B cell (primary cell): ENCODE measurements around the gene PPP1R11. TPM values are rescaled to one million over a fixed set of nuclear protein-coding genes. Genes with fewer than 3 reads are reported as not detected.
A peak's percentile ranks its signal among the peaks of the same experiment; 100 is the strongest.

ENCODE experiments used
- ATAC-seq: fragments of 200-7000 bp; cut with Tn5 transposase; one replicate; pipeline ENCODE4 v1.10.0; 2021; ENCODE audit warnings: low read depth, mild to moderate bottlenecking, moderate number of reproducible peaks, moderate library complexity
- CTCF ChIA-PET: fragments of 350-600 bp; sonication (Branson Sonifier 250); formaldehyde crosslinking; loops from one replicate; lab custom pipeline; 2021; ENCODE audit warnings: antibody characterized with exemption, inconsistent platforms; lab: Charles Lee
- POLR2A ChIA-PET: fragments of 350-600 bp; sonication (Branson Sonifier 250); formaldehyde crosslinking; loops from one replicate; lab custom pipeline; 2021; ENCODE audit warnings: antibody characterized with exemption; lab: Charles Lee
- DNase-seq: peaks from one replicate; pipeline ENCODE4 v3.0.0; 2013
- H2AFZ ChIP-seq: 2 replicates; pipeline ENCODE4 v1.6.1; 2012; ENCODE audit warnings: mild to moderate bottlenecking, low read depth, low read length; ENCODE audit not compliant: insufficient read depth, poor library complexity, severe bottlenecking
- H3K27ac ChIP-seq, 2 donors: 1 replicate in 1 of 2; 2 replicates in 1 of 2; pipeline ENCODE4 v1.5.1; 2012 to 2013; ENCODE audit warnings: low read length in 2 of 2, mild to moderate bottlenecking in 2 of 2, moderate library complexity in 1 of 2
- H3K27me3 ChIP-seq, 4 experiments: fragments of 200-600 bp in 1 of 4; sonication (generic) in 1 of 4; replicated peaks in 1 of 4; 1 replicate in 2 of 4; 2 replicates in 2 of 4; pipeline versions ENCODE4 v1.6.1 to v1.7.0; 2013 to 2016; ENCODE audit warnings: low read length in 3 of 4, mild to moderate bottlenecking in 2 of 4, mixed read lengths in 1 of 4, moderate library complexity in 1 of 4; ENCODE audit not compliant: insufficient read depth in 4 of 4, control insufficient read depth in 3 of 4; ENCODE audit errors: control extremely low read depth in 1 of 4
- H3K36me3 ChIP-seq, 2 experiments: replicated peaks in 1 of 2; 1 replicate in 1 of 2; 2 replicates in 1 of 2; pipeline versions ENCODE4 v1.6.1 to v1.7.1; 2013; ENCODE audit warnings: low read length in 1 of 2; ENCODE audit not compliant: insufficient read depth in 2 of 2, control insufficient read depth in 1 of 2; ENCODE audit errors: control extremely low read depth in 1 of 2, extremely low read depth in 1 of 2
- H3K4me1 ChIP-seq, 2 donors: fragments of 200-600 bp in 1 of 2; sonication (generic) in 1 of 2; 1 replicate in 1 of 2; 2 replicates in 1 of 2; pipeline versions ENCODE4 v1.5.1 to v1.6.1; 2013 to 2017; ENCODE audit warnings: low read length in 2 of 2; ENCODE audit not compliant: control insufficient read depth in 2 of 2, insufficient read depth in 2 of 2
- H3K4me2 ChIP-seq: replicated peaks from 2 replicates; pipeline ENCODE3; 2012; ENCODE audit warnings: mild to moderate bottlenecking, low read depth, low read length; ENCODE audit not compliant: poor library complexity, severe bottlenecking
- H3K4me3 ChIP-seq, 5 experiments: fragments of 200-600 bp in 1 of 5; sonication (generic) in 1 of 5; 1 replicate in 3 of 5; 2 replicates in 2 of 5; pipeline versions ENCODE4 v1.5.1 to v1.7.0; 2011 to 2016; ENCODE audit warnings: low read length in 4 of 5, mild to moderate bottlenecking in 4 of 5, low read depth in 2 of 5, control low read depth in 1 of 5, moderate library complexity in 1 of 5; ENCODE audit not compliant: insufficient read depth in 1 of 5; ENCODE audit errors: control extremely low read depth in 1 of 5, extremely low read depth in 1 of 5
- H3K79me2 ChIP-seq: fragments of 200-600 bp; sonication (generic); one replicate; pipeline ENCODE4 v1.6.0; 2016; ENCODE audit warnings: low read length; ENCODE audit not compliant: control insufficient read depth, insufficient read depth
- H3K9ac ChIP-seq: fragments of 200-600 bp; sonication (generic); 2 replicates; pipeline ENCODE4 v1.6.1; 2017; ENCODE audit warnings: mild to moderate bottlenecking, low read length, moderate library complexity
- H3K9me3 ChIP-seq, 3 donors: one replicate each; pipeline versions ENCODE4 v1.6.1 to v1.7.1; 2013; ENCODE audit warnings: low read length in 2 of 3; ENCODE audit not compliant: control insufficient read depth in 2 of 3, insufficient read depth in 1 of 3; ENCODE audit errors: control extremely low read depth in 1 of 3
- H4K20me1 ChIP-seq: 2 replicates; pipeline ENCODE4 v1.6.0; 2012; ENCODE audit warnings: mild to moderate bottlenecking, low read length; ENCODE audit not compliant: insufficient read depth, control insufficient read depth, poor library complexity, severe bottlenecking
- H3K27ac Mint-ChIP-seq: one replicate; pipeline ENCODE4 v1.8.0; 2021; ENCODE audit warnings: mixed read lengths
- H3K27me3 Mint-ChIP-seq: one replicate; pipeline ENCODE4 v1.8.0; 2021; ENCODE audit warnings: mixed read lengths
- H3K4me1 Mint-ChIP-seq: one replicate; pipeline ENCODE4 v1.8.0; 2021; ENCODE audit warnings: mixed read lengths
- H3K4me3 Mint-ChIP-seq: one replicate; pipeline ENCODE4 v1.8.0; 2021; ENCODE audit warnings: mixed read lengths
- H3K9me3 Mint-ChIP-seq: one replicate; pipeline ENCODE4 v1.8.0; 2022; ENCODE audit warnings: mixed read lengths; ENCODE audit not compliant: insufficient read depth
- EZH2 ChIP-seq: IDR thresholded peaks from 2 replicates; pipeline ENCODE4 v1.6.1; 2012; ENCODE audit warnings: borderline replicate concordance, low read depth, mild to moderate bottlenecking, moderate library complexity, low read length; ENCODE audit not compliant: insufficient read depth, poor library complexity, severe bottlenecking
- WGBS: methylation state at CpG from one replicate; pipeline ENCODE4 v1.1.5; 2013; ENCODE audit warnings: missing lambda C conversion rate; ENCODE audit not compliant: insufficient coverage; 5-methylcytosine and 5-hydroxymethylcytosine counted together
- intact Hi-C: fragments of 100-400 bp; cut with micrococcal nuclease; formaldehyde crosslinking; loops from one replicate; pipeline ENCODE4 v1.10.0; 2022
- polyA plus RNA-seq: library from polyadenylated mRNA; depleted of rRNA; stranded (reverse); fragments of >200 nt; gene quantifications from 2 replicates; pipeline ENCODE4 v1.2.3, GENCODE V29; 2012
- total RNA-seq, 2 donors: library from RNA; stranded (reverse); fragments of 120-200 nt in 1 of 2; gene quantifications; 1 replicate in 1 of 2; 2 replicates in 1 of 2; pipeline versions ENCODE4 v1.2.3 to v1.2.4, GENCODE V29; 2013 to 2022
- TF ChIP-seq, protein P1 (sequence below): fragments of 200-600 bp; IDR thresholded peaks from one replicate; pipeline ENCODE4 v1.8.0; 2022; ENCODE audit warnings: antibody characterized with exemption, mild to moderate bottlenecking

Gene PPP1R11
- total and polyA plus RNA-seq, 2 donors (not counting 1 experiment from before 2014, with no cell fraction given) = 44.8 to 47.8 TPM

- Histone ChIP-seq H3K9me3 (no peaks in the 10 kb centered on the region), H3K79me2 (peaks cover 49% of the 10 kb centered on the region), H3K27ac (peak overlapping the region in 1 of 2 donors; percentile 97), H3K27me3 (no peaks in the 10 kb centered on the region), H2AFZ (no peak overlapping the region), H3K36me3 (peaks cover 4 to 20% of the 10 kb centered on the region in 2 experiments), H3K4me2 (peak overlapping the region; percentile 85), H3K4me3 (no peak overlapping the region), H3K4me1 (peaks cover 29 to 37% of the 10 kb centered on the region in 2 donors), H4K20me1 (no peaks in the 10 kb centered on the region), H3K9ac (no peak overlapping the region)
- Mint-ChIP-seq H3K27ac (no peak overlapping the region), H3K9me3 (no peaks in the 10 kb centered on the region), H3K4me3 (peak overlapping the region; percentile 100), H3K27me3 (no peaks in the 10 kb centered on the region), H3K4me1 (peaks cover 53% of the 10 kb centered on the region)
- ATAC-seq (no peak), DNase-seq (no peak)
- intact Hi-C loops = loop anchor here (5.0 to 10.0 kb wide), 2 partner anchors 120 to 1912 kb away; partner anchors contain the start of genes DXO and HLA-A
- TF ChIP-seq, protein P1, sequence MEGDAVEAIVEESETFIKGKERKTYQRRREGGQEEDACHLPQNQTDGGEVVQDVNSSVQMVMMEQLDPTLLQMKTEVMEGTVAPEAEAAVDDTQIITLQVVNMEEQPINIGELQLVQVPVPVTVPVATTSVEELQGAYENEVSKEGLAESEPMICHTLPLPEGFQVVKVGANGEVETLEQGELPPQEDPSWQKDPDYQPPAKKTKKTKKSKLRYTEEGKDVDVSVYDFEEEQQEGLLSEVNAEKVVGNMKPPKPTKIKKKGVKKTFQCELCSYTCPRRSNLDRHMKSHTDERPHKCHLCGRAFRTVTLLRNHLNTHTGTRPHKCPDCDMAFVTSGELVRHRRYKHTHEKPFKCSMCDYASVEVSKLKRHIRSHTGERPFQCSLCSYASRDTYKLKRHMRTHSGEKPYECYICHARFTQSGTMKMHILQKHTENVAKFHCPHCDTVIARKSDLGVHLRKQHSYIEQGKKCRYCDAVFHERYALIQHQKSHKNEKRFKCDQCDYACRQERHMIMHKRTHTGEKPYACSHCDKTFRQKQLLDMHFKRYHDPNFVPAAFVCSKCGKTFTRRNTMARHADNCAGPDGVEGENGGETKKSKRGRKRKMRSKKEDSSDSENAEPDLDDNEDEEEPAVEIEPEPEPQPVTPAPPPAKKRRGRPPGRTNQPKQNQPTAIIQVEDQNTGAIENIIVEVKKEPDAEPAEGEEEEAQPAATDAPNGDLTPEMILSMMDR = no peak
- no peak for TF ChIP-seq EZH2
- WGBS = no CpG with 5 or more reads among the region's 7 CpGs
- ChIA-PET POLR2A (no interaction called here), CTCF (no interaction called here)
Observed at GRCh38 chr6:30062471-30063178, 4.4 kb upstream of the PPP1R11 start.

DNA sequence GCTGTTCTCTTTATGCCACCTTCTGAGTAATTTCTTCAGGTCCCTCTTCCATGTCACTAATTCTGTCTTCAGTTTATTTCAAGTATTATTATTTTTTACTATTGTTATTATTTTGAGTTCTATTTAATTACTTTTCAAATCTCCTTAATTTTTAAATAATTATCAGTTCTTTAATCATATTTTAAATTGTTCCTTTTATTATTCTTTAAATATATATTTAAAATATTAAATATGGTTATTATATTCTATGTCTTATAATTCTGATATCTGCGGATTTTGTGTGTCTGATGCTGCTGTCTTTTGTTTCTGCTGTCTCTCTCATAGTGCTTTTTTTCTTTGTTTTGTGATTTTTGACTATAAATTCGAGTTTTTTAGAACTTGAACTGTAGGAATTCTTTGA lies 3.7 kb upstream of the PPP1R11 start:
- POLR2A ChIA-PET = no interaction called here
- H3K4me1 ChIP-seq = peaks cover 35 to 44% of the 10 kb centered on the region in 2 donors
- TF ChIP-seq, protein P1 = no peak
- no peak for TF ChIP-seq EZH2
- Mint-ChIP-seq H3K4me3 (peak overlapping the region; percentile 48), H3K27me3 (no peaks in the 10 kb centered on the region), H3K27ac (no peak overlapping the region), H3K4me1 (peaks cover 59% of the 10 kb centered on the region), H3K9me3 (no peaks in the 10 kb centered on the region)
- no peaks in the 10 kb centered on the region for H3K9me3 ChIP-seq
- H2AFZ ChIP-seq = no peak overlapping the region
- intact Hi-C loops = loop anchor here (5.0 to 10.0 kb wide), 2 partner anchors 121 to 1911 kb away; partner anchors contain the start of genes DXO and HLA-A
- WGBS = 100% methylated on average over 1 of the region's 2 CpGs
- H3K27ac ChIP-seq = no peak overlapping the region
- peaks cover 4 to 19% of the 10 kb centered on the region in 2 experiments for H3K36me3 ChIP-seq
- CTCF ChIA-PET = no interaction called here
- ATAC-seq = no peak
- H3K9ac ChIP-seq = no peak overlapping the region
- no peak overlapping the region for H3K4me2 ChIP-seq
- H4K20me1 ChIP-seq = peaks cover under 1% of the 10 kb centered on the region
- no peak overlapping the region for H3K4me3 ChIP-seq
- DNase-seq = no peak
- peaks cover 55% of the 10 kb centered on the region for H3K79me2 ChIP-seq
- no peaks in the 10 kb centered on the region for H3K27me3 ChIP-seq
